Endothelial cell of umbilical vein (primary cell): ENCODE results near the gene LPAR1. TPM values are rescaled to one million over a fixed set of nuclear protein-coding genes. Genes with fewer than 3 reads are reported as not detected.

Experiments
- BruUV-seq: library from RNA; stranded (reverse); fragments of 400-500 nt; replicated peaks from 2 replicates; lab custom pipeline; 2021; lab: Mats Ljungman, UMichigan
- CTCF ChIA-PET: fragments of 300-600, 350-600 bp; sonication (Branson Sonifier 250); formaldehyde crosslinking; loops from one replicate; lab custom pipeline; 2021; ENCODE audit warnings: antibody characterized with exemption, inconsistent platforms; lab: Charles Lee
- POLR2A ChIA-PET: fragments of 300-600, 350-600 bp; sonication (Branson Sonifier 250); formaldehyde crosslinking; loops from one replicate; lab custom pipeline; 2021; ENCODE audit warnings: antibody characterized with exemption, inconsistent platforms; lab: Charles Lee
- DNase-seq: peaks from one replicate; pipeline ENCODE4 v3.0.0-alpha.2; 2011; ENCODE audit warnings: low read depth, low spot score
- FAIRE-seq: peaks from 2 replicates; lab custom pipeline; 2011; peaks lifted over from hg19 to GRCh38; lab: Jason Lieb, UNC
- H2AFZ ChIP-seq: 2 replicates; pipeline ENCODE4 v1.6.0; 2012; ENCODE audit warnings: low read depth, low read length, control low read depth, inconsistent platforms
- H3K27ac ChIP-seq: 2 replicates; pipeline ENCODE4 v1.5.1; 2011; ENCODE audit warnings: low read depth, mild to moderate bottlenecking, control low read depth, low read length, moderate library complexity; ENCODE audit not compliant: insufficient read depth
- H3K27me3 ChIP-seq, 2 experiments: 2 replicates each; pipeline versions ENCODE4 v1.6.0 to v1.6.1; 2011; ENCODE audit warnings: low read length in 2 of 2, mixed read lengths in 1 of 2; ENCODE audit not compliant: control insufficient read depth in 2 of 2, insufficient read depth in 2 of 2
- H3K36me3 ChIP-seq, 2 experiments: 2 replicates in 1 of 2; 3 replicates in 1 of 2; pipeline ENCODE4 v1.5.1; 2011; ENCODE audit warnings: low read length in 2 of 2, mild to moderate bottlenecking in 1 of 2, moderate library complexity in 1 of 2; ENCODE audit not compliant: control insufficient read depth in 2 of 2, insufficient read depth in 2 of 2; ENCODE audit errors: extremely low read depth in 1 of 2
- H3K4me1 ChIP-seq: 3 replicates; pipeline ENCODE4 v1.5.1; 2011; ENCODE audit warnings: mild to moderate bottlenecking, low read length; ENCODE audit not compliant: control insufficient read depth, insufficient read depth; ENCODE audit errors: extremely low read depth
- H3K4me2 ChIP-seq: 2 replicates; pipeline ENCODE4 v1.6.1; 2011; ENCODE audit warnings: low read length, control low read depth, mixed read lengths; ENCODE audit not compliant: insufficient read depth
- H3K4me3 ChIP-seq, 3 experiments: fragments of 200-600 bp in 1 of 3; sonication (generic), shearing (Covaris generic) in 1 of 3; replicated peaks in 1 of 3; 2 replicates each; pipeline ENCODE4 v1.5.1; 2011 to 2016; ENCODE audit warnings: control low read depth in 3 of 3, low read length in 3 of 3, mild to moderate bottlenecking in 2 of 3, inconsistent platforms in 1 of 3, low read depth in 1 of 3, moderate library complexity in 1 of 3; ENCODE audit not compliant: insufficient read depth in 1 of 3
- H3K79me2 ChIP-seq: 2 replicates; pipeline ENCODE4 v1.6.0; 2012; ENCODE audit warnings: low read length, inconsistent platforms; ENCODE audit not compliant: control insufficient read depth, insufficient read depth
- H3K9ac ChIP-seq: replicated peaks from 2 replicates; pipeline ENCODE3; 2011; ENCODE audit warnings: low read length, control low read depth; ENCODE audit not compliant: insufficient read depth; ENCODE audit errors: extremely low read depth
- H3K9me1 ChIP-seq: replicated peaks from 3 replicates; pipeline ENCODE4 v1.6.0; 2011; ENCODE audit warnings: mild to moderate bottlenecking, low read length; ENCODE audit not compliant: control insufficient read depth, insufficient read depth; ENCODE audit errors: extremely low read depth
- H3K9me3 ChIP-seq: replicated peaks from 2 replicates; pipeline ENCODE4 v1.5.1; 2012; ENCODE audit warnings: low read length, inconsistent platforms; ENCODE audit not compliant: control insufficient read depth, insufficient read depth
- H4K20me1 ChIP-seq: replicated peaks from 2 replicates; pipeline ENCODE3; 2011; ENCODE audit warnings: mild to moderate bottlenecking, low read length; ENCODE audit not compliant: control insufficient read depth, insufficient read depth; ENCODE audit errors: extremely low read depth
- CTCF ChIP-seq, 2 donors: IDR thresholded peaks; 1 replicate in 1 of 2; 2 replicates in 1 of 2; pipeline ENCODE4 v1.5.1; 2011; ENCODE audit warnings: low read length in 2 of 2, mild to moderate bottlenecking in 2 of 2, moderate library complexity in 2 of 2, control low read depth in 1 of 2, inconsistent platforms in 1 of 2, low read depth in 1 of 2; ENCODE audit not compliant: insufficient read depth in 1 of 2; ENCODE audit errors: extremely low read depth in 1 of 2
- EZH2 ChIP-seq: IDR thresholded peaks from 2 replicates; pipeline ENCODE4 v1.6.1; 2012; ENCODE audit warnings: borderline replicate concordance, low read depth, mild to moderate bottlenecking, moderate library complexity, low read length, inconsistent platforms; ENCODE audit not compliant: severe bottlenecking
- FOS ChIP-seq: IDR thresholded peaks from 2 replicates; pipeline ENCODE4 v1.6.1; 2011; ENCODE audit warnings: mild to moderate bottlenecking, low read length, moderate library complexity, borderline replicate concordance; ENCODE audit not compliant: insufficient read depth
- GATA2 ChIP-seq: IDR thresholded peaks from 2 replicates; pipeline ENCODE4 v1.7.0; 2011; ENCODE audit warnings: low read depth, mild to moderate bottlenecking, moderate library complexity, mixed read lengths, low read length; ENCODE audit not compliant: insufficient read length, insufficient read depth
- JUN ChIP-seq: IDR thresholded peaks from 2 replicates; pipeline ENCODE4 v1.6.1; 2011; ENCODE audit warnings: borderline replicate concordance, low read depth; ENCODE audit not compliant: insufficient read length, insufficient read depth
- MAX ChIP-seq: IDR thresholded peaks from 2 replicates; pipeline ENCODE4 v1.6.1; 2011; ENCODE audit not compliant: insufficient read depth, insufficient read length
- MYC ChIP-seq: IDR thresholded peaks from one replicate; pipeline ENCODE4 v1.6.1; 2011; ENCODE audit warnings: mild to moderate bottlenecking, low read depth, low read length
- POLR2A ChIP-seq: IDR thresholded peaks from 2 replicates; pipeline ENCODE4 v1.6.1; 2012; ENCODE audit warnings: low read depth, mild to moderate bottlenecking, control low read depth, low read length
- POLR2AphosphoS5 ChIP-seq: IDR thresholded peaks from 2 replicates; pipeline ENCODE4 v1.6.1; 2012; ENCODE audit warnings: low read depth, mild to moderate bottlenecking, control low read depth, low read length, moderate library complexity; ENCODE audit not compliant: insufficient read depth
- dilution Hi-C: fragments of 300-500 bp; cut with MboI; formaldehyde crosslinking; loops from one replicate; pipeline ENCODE4 v1.15.0; 2019; ENCODE audit warnings: low sequenced_read_pairs; ENCODE audit not compliant: extremely low pct_ligation_motif_present
- intact Hi-C: fragments of 100-400 bp; cut with micrococcal nuclease; formaldehyde crosslinking; loops from one replicate; pipeline ENCODE4 v1.10.0; 2022
- polyA plus RNA-seq, 4 experiments: library from polyadenylated mRNA; depleted of rRNA in 3 of 4; stranded (reverse) in 3 of 4; unstranded in 1 of 4; fragments of >200 nt; gene quantifications; 2 replicates each; pipeline versions ENCODE4 v1.2.1 to v1.2.3, GENCODE V29; 2011 to 2012; ENCODE audit warnings: missing spikeins in 1 of 4
- total RNA-seq: library from RNA; stranded (reverse); gene quantifications from 2 replicates; pipeline ENCODE4 v1.2.3, GENCODE V29; 2021

The LPAR1 gene
- total and polyA plus RNA-seq, 2 donors (not counting 3 experiments of a cell fraction or from before 2014, with no cell fraction given), result 0.88 to 3.0 TPM

- POLR2A ChIA-PET, result no interaction called here
- H2AFZ ChIP-seq, result no peak overlapping the region
- DNase-seq, result no peak
- dilution Hi-C loops, result no loop called here
- CTCF ChIA-PET, result no interaction called here
- BruUV-seq, result no TSS peak
- intact Hi-C loops, result no loop called here
- no peaks in the 10 kb centered on the region for H3K4me1 ChIP-seq
- H4K20me1 ChIP-seq, result no peaks in the 10 kb centered on the region
- H3K27me3 ChIP-seq, result no peaks in the 10 kb centered on the region
- no peak for FAIRE-seq
- H3K36me3 ChIP-seq, result no peaks in the 10 kb centered on the region
- H3K79me2 ChIP-seq, result no peaks in the 10 kb centered on the region
- no peak overlapping the region for H3K27ac ChIP-seq
- no peak overlapping the region for H3K4me3 ChIP-seq
- no peak overlapping the region for H3K9ac ChIP-seq
- H3K4me2 ChIP-seq, result no peak overlapping the region
- H3K9me3 ChIP-seq, result no peaks in the 10 kb centered on the region
- TF ChIP-seq POLR2AphosphoS5, result no peak
- TF ChIP-seq MYC, result no peak
- TF ChIP-seq EZH2, result no peak
- no peak for TF ChIP-seq POLR2A
- TF ChIP-seq JUN, result no peak
- no peak for TF ChIP-seq MAX
- no peak for TF ChIP-seq CTCF (IDR thresholded peaks at IDR 0.05; ENCODE audit: extremely low read depth in 1 of 2, insufficient read depth in 1 of 2, low read depth in 1 of 2, low read length in 2 of 2)
- no peak for TF ChIP-seq FOS
- no peak for TF ChIP-seq GATA2
- H3K9me1 ChIP-seq, result no peaks in the 10 kb centered on the region
These were observed 102.4 kb downstream of the LPAR1 start for GRCh38 chr9:110935829-110936228.
